Measurements from ENCODE around the gene COA8.

Gene COA8

DNA sequence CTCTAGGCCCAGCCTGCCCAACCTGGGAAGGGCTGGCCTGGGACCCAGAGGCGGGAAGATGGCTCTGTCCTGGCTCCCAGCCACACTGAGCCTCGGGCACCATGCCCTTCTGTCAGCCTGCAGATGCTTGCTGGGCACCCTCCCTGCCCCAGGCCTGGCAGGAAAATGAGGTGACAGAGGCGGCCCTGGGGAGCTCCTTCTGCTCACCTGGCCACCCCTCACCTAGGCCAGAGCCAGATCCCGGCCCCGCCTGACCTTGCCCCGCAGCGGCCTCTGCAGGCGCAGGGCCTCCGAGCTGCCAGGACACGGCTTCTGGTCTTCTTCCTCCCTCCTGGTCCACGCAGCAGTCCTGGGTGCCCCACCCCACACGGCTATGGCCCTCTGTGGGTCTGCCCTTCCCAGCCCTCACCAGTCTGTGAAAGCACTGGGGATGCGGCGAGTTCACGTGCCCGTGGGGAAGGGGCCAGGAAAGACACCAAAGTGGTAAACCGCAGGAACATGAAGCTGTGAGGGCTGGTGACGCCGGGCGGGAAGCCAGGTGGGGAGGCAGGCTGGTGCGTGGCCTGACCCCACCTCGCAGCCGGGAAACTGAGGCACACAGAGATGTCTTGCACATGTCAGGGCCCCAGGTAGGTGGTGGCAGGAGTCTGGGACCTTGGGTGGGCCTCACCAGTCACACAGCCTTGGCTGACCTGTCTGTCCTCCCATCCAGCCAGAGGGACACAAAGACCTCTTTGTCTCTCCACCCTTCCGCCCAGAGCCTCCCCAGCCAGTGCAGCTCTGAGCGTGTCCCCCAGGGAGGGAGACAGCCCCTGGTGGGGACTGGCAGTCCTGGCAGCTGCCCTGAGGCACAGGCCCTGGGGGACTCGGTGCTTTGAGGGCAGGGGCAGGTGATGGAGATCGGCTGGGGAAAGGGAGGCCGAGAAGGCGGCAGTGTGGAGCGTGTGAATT lies 13.1 kb upstream of the COA8 start:
- DNase-seq, result no peak

DNA sequence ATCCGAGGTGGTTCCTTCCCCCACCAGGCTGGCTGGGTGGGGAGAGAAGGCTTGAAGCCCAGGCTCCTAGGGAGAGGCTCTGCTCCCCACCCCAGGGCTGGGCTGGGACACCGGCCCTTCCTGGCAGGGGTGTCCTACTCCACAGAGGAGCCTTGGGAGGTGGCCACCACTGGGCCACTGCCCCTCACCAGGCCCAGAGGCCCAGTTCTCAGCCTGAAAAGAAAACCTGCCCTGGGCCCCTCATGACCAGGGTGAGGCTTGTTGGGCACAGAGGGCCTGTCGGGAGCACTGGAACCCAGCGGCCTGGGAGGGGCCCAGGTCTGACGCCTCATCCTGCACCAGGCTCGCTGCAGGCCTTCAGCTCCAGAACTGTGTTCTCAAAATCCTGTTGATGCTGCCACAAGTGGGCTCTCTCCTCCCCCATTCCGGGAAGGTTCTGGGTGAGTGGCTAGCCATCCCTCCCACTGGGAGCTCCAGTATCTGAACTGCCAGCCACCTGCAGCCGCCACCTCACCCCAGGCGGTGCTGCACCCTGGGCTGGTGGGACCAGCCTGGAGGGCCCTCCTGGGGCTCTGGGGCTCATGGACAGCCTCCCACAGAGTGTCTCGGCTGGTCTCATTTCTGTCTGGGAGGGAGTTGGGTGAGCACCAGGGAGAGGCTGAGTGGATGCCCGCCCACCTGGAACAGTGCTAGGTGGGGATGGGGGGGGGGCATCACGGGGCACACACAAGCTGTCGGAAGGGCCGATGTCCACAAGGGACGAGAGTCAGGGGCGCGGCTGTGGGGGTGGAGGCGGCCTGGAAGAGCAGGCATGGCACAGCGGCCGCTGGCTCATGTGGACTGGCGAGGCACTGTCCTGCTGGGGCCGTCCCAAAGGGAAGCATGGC lies 12.1 kb upstream of the COA8 start:
- peak; percentile 76 for DNase-seq

DNA sequence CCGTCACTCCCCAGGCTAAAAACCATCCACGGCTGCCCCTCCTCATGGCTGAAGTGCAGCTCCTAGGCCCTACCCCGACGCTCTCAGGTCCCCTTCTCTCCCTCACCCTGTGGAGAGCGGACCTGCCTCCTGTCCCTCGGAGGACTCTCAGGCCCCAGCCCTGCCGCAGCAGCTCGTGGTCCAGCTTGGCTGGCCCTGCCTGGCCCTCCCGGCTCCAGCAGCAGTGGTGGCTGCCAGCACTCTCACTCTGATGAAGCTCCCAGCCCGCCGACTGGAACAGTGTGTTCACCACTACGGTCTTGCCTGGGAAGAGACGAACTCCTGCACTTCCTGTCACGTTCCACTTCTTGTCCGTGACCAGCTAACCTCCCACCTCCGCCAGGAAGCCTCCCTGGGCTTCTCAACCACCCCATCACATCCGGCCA lies 11.4 kb upstream of the COA8 start:
- DNase-seq, result no peak

DNA sequence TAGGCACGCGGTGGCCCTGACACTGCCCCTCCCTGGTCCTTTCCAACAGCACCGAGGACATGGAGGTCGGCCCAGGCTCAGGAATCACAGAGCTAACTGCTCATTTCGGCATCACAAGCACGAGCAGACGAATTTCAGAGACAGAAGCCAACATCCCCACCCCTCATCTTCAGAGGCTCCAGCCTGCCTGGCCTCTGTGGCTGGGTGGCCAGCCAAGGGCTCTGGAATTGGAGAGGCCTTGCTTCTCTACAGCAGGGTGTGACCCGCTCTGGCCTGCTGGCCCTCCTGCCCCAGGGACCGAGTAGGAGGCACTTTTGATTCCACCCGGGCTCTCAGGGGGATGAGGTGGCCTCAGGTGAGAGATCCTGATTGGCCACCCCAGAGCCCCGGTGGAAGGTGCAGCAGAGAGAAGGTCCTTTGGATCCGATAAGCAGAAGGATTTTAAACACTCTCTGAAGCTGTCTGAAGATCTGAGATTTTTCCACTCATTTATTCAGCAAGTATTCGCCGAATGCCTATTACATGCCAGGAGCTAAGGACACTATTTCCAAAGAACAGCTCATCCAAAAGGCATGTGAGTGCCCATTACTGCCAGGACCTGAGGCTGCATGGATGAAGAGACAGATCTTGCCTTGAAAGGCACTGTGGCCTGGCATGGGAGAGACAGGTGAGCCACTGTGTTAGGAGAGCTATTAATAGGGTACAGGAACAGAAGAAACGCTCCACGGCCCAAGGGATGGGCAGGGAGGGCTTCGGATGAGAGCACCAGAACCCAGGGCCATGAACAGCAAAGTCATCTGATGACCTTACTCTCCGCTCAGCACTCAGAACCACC lies 10.5 kb upstream of the COA8 start:
- no peak for DNase-seq

DNA sequence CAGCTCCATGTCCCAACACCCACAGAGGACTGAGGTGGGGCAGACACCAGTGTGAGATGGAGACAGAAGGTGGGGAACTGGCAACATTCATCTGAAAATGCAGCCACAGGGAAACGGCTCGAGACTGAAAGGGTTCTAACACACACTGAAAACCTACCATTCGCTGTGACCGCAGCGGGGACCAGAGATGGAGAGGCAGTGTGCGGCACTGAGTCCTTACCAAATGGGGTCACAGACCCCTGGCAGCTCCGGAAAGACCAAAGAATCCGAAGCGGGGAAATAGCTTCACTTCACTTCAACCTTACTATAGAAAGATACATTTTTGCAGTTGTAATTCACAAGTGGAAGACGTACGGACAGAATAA lies 9.9 kb upstream of the COA8 start:
- no peak for DNase-seq

DNA sequence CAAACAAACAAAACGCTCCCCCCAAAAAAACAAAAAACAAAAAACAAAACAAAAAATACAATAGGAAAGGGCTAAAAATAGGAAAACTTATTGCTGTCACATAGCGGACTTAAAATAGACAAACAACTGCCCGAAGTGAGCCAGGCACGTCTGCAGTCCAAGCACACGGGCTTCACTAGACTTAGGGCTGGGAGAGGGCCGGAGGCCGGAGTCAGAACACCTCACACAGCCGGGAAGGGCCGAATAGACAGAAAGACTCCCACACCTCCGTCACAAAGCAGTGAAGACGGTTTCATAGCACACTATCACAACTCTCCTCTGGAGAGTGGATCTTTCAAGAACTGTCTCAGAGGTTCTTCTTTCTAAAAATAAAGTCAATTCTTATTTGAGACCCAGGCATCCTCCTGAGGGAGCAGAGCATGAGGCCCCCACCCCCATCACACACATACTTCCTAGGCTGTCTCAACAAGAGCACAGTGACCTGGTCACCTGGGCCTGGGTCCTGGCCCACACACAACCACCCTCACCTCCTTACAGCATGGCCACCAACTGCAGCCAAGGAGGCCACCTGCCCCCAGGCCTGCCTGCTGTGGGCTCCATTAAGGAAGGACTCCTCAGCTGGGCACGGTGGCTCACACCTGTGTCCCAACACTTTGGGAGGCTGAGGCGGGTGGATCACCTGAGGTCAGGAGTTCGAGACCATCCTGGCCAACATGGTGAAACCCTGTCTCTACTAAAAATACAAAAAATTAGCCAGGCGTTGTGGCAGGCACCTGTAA lies 7.0 kb upstream of the COA8 start:
- DNase-seq, result no peak

DNA sequence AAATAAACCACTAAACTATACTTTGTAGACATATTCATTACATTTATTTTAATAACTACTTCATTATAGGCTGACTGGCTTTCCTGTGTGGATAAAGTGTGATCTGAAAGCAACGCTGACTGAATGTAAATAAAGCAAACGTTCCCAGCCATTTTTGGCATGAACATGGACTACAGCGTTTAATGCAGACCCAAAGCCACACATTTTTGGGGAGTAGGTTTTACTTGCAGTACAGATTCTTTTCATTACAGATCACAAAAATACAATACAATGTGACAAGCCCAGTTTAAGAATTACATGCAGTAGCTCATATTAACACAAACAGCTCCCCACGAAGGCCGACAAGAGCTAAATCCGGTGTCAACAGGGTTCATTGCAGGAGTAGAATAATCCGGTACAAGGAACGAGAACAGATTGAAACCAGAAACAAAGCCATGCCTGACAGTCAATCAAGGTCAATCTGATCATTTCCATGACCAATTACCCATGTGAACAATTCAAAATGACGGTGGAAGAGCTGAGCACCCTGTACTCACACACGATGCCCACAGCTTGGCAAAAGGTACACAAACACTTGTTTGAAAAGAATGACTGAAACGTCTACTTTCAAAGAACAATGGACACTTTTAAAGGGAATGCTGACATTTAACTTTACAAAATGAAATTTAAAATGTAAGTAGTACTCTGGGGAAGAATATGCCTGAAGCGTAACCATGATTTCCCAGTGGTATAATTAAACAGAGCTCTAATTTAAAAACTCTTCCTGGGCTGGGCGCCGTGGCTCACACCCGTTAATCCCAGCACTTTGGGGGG lies 5.6 kb upstream of the COA8 start:
- peak; percentile 82 for DNase-seq

DNA sequence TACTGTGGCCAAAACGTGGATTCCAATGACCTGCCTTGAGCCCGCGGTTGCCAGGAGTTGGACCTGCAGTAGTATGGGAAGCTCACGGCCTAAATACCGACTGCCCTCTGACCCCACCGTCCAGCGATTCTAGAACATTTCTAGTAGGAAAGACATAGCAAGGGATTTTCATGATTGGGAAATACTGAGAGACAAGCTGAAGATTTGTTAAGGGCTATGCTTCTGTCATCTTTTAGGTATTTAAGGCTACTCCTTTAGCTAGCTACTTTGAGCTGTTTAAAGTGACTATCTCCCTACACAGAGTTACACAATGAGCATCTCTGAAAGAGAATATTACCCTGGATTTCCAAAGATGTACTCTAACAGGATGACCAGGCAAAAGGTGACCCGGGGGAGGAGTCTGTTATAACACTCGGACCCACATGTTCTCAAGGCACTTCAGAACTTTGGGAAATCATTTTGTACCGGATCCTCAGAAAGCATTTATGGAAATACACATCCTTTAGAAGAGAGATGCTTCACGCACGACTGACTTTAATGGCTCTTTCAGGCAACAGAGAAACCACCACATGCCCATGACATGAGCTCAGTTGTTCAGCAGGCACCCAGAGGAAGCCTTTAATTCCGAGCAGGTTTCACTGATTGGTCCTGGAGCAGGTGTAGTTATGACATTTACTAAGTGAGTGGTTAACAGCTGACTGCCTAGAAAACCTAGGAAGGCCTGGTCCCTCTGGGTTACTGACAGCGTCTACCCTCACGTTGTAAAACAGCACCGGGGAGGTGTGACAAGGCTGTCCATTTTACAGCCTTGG lies 4.5 kb upstream of the COA8 start:
- DNase-seq, result peak; percentile 35

DNA sequence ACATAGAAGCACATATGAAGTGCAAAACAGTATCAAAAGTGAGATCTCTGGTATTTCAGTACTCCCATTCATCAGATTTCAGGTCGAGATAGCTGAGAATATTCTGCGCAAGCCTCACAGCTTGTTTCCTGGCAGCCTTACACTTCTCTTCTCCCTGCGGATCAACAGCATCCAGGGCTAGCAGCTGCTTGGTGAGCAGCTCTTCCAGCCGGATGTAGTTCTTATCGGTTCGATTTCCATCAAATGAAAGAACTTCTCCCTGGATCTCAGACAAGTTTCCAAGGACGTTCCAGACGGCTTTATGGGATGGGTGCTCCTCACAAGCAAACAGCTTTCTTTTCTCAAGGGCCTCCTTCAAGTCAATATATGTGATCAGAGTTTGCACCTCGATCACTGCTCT lies 3.0 kb upstream of the COA8 start:
- no peak for DNase-seq

DNA sequence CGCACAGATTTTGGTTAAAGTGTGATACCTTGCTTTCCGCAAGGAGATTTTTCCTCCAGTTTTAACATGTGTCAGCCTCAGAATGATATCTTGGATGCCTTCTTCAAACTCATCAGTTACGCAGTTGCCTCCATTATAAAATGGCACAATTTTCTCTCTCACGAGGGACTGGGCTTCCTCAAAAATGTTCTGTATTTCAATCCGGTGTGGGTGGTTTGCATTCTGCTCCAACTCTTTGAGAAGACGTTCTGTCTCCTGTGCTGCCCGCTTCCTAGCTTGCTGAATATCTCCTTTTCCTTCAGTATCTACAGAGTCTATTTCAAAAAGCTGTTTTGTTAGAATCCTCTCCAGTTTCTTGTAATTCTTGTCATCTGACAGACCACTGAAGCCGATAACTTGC lies 2.1 kb upstream of the COA8 start:
- DNase-seq, result no peak

DNA sequence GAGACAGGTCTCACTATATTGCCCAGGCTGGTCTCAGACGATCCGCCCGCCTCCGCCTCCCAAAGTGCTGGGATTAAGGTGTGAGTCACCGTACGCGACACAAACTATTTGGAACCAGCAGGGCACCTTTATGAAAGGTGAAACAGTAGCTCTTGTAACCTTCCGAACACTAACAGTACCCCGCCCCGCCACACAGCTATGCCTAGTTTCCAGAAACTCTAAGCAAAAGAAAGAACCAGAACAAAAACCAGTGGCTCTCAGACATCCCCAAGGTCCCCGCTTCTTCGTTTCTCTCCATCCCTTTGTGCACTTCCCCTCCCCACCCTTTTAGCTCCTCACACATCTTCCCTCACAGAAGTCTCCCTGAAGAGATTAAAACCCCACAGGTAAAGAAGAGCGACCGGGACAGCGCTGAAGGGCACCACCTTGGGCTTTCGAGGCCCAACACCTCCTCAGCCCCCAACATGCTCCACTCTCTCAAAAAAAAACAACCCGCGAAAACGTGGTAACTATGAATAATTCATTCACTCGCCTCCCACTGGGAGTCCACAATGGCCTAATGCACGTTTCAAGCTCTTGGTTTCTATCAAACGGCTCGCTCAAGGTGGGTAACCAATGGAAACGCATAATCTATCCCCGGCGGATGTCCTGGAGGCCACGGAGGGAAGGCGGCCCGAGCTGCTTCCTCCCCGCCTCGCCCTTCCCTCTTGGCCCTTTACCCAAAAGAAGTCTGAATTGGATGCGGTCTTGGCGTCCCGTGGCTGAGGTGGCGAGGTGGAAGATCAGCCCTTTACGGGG lies 1.2 kb upstream of the COA8 start:
- DNase-seq, result peak; percentile 71

DNA sequence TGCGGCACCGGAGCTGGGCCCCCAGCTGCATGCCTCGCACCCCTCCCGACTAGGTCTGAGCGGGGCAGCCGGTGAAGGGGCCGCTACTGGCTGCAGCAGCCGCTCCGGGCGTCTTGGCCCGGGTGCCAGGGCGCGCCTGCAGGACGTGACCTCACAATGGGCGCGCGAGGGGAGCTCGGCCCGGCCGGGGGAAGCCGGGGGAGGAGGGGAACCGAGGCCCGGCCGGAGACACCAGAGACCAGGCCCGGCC lies 656 bp upstream of the COA8 start:
- no peak for DNase-seq

DNA sequence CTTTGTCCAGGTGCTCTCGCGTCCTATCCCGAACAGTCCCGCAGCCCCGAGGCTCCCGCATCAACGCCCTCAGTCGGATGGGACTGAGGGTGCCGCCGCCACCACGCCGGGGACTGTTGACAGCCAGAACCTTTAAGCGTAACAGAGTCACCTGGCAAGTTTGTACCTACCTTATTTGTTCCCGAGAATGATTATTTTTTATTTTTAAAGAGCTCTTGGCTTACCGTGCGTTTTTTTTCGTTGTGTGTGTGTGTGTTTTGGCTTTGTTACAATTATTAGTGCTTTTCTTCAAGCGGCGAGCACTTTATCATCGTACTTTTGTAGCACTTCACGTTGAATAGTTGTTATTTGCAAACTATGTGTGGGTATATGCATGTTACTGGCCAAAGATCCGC lies 463 bp downstream of the COA8 start:
- DNase-seq, result no peak

DNA sequence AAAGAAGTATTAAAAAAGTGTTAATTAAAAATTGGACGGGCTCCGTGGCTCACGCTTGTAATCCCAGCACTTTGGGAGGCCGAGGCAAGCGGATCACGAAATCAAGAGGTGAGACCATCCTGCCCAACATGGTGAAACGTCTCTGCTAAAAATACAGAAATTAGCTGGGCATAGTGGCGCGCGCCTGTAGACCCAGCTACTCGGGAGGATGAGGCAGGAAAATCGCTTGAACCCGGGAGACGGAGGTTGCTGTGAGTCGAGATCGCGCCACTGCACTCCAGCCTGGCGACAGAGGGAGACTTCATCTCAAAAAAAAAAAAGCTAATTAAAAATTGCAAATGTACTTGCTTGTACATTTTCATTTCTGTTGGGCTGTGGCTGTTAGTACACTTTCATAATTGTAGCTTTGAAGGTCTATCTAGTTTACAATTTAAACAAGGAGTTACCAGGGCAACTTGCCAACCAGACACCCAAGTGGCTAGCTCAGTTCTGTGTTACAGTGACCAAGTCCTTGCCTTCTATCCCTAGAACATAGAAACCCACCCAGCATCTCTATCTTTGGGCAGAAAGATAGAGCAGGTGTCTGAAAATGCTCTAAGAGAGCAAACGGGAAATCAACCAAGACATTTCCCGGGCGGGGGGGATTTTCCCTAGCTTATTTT lies 1.2 kb downstream of the COA8 start:
- DNase-seq, result peak; percentile 55

DNA sequence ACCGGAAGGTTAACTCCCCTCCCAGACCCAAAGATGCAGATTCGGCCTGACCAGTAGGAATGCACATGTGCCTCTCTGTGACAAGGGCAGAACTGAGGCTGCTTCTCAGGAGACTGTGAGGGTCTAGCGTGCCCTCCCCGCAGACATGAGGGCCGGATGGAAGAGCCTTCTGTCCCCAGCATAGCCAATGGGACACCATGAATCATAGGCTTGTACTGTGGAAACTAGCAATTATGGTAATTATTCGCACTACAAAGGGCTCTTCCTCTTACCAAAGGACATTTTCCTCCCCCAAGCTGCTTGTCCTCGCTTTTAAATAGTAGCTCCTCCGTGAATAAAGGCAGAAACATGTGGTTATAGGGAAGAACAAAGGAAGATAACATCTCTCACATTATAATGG lies 6.2 kb downstream of the COA8 start:
- DNase-seq, result peak; percentile 98

DNA sequence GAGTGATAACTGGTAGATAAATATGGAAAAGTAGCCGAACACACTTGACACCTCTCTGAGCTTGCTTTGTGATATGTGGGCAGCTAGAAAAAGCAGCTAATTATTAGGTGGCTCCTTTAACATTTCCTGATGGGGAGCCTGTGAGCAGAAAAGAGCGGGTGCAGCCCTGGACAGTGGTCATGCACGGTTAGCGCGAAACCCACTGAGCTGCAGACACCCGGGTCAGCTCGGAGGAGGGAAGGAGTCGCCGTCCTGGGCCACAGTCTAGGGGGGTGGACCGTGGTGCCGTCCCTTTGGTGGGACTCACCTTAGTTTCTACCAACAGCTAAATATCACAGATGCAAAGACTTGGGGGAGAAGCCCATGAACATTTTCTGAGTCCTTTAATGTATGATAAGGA lies 6.6 kb downstream of the COA8 start:
- peak; percentile 87 for DNase-seq

DNA sequence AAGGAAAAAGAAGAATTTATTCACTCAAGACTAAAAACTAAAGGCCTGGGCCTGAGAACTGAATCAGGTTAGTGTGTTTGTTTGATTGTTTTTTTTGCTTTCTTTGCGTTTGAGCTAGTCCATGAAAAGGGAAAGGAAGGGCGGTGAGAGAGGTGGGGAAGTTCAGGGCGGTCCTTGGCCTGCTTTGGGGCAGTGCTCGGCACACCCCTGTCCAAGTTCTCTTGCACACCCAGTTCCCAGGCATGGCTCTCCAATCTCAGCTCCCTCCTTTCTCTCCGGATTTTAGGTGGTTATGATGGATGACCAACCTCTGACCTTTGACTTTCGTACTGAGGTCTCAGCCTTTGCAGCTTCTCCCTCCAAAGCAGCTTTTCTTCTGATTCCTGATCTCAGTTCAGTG lies 11.3 kb downstream of the COA8 start:
- DNase-seq, result no peak

DNA sequence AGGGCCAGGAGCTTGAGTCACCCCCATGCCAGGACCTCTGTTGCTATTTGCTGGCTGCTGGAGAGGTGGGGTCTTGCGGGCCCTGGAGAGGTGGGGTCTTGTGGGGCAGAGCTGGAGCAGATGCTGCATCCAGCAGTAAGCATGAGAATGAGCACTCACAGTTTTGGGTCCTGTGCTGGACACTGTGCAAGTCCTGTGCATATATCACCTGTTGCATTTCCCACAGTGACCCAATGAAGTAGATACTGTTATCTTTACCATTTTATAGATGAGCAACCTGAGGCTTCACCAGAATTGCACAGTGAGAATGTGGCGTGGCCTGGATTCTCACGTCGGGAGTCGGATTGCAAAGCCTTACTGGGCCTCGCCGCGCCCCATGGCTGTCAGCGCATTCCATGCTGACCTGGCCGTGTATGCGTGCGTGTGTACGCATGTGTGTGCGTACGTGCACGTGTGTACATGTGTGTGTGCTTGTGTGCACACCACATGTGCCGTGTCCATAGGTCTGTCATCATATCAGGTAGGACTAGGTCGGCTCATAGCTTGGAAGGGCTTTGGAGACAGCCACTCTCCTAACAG lies 12.0 kb downstream of the COA8 start:
- no peak for DNase-seq

Data from NCI-H69 (cell line).